Glutamatergic neuron (in vitro differentiated cells): ENCODE data around the gene FUT9. TPM values are rescaled to one million over a fixed set of nuclear protein-coding genes. Genes with fewer than 3 reads are reported as not detected.

Source experiments
- DNase-seq: peaks from one replicate; pipeline ENCODE4 v3.0.0; 2022
- H3K27ac Mint-ChIP-seq: one replicate; pipeline ENCODE4 v1.8.0; 2020; ENCODE audit warnings: mild to moderate bottlenecking, mixed read lengths, inconsistent platforms; ENCODE audit not compliant: unreplicated experiment
- H3K27me3 Mint-ChIP-seq: one replicate; pipeline ENCODE4 v1.8.0; 2020; ENCODE audit warnings: mild to moderate bottlenecking, moderate library complexity, mixed read lengths, inconsistent platforms; ENCODE audit not compliant: unreplicated experiment
- H3K36me3 Mint-ChIP-seq: one replicate; pipeline ENCODE4 v1.8.0; 2020; ENCODE audit warnings: mild to moderate bottlenecking, mixed read lengths, inconsistent platforms; ENCODE audit not compliant: unreplicated experiment
- H3K4me1 Mint-ChIP-seq: one replicate; pipeline ENCODE4 v1.8.0; 2020; ENCODE audit warnings: mild to moderate bottlenecking, low read depth, mixed read lengths, inconsistent platforms; ENCODE audit not compliant: unreplicated experiment
- H3K4me3 Mint-ChIP-seq: one replicate; pipeline ENCODE4 v1.8.0; 2020; ENCODE audit warnings: mild to moderate bottlenecking, mixed read lengths, inconsistent platforms; ENCODE audit not compliant: unreplicated experiment
- H3K9me3 Mint-ChIP-seq: one replicate; pipeline ENCODE4 v1.8.0; 2020; ENCODE audit warnings: mild to moderate bottlenecking, moderate library complexity, mixed read lengths, inconsistent platforms; ENCODE audit not compliant: unreplicated experiment
- CTCF ChIP-seq: fragments of 200-600 bp; sonication (generic); IDR thresholded peaks from one replicate; pipeline ENCODE4 v1.5.0; 2021; ENCODE audit not compliant: partially characterized antibody, unreplicated experiment
- total RNA-seq: library from RNA; stranded (reverse); fragmentation: NEBNext Ultra II Directional; extraction: Animal tissue kit (Norgen Biotek cat#: 25700); gene quantifications from one replicate; pipeline ENCODE4 v1.2.1, GENCODE V29; 2021; ENCODE audit not compliant: unreplicated experiment

Gene FUT9
- total RNA-seq, 1 donor from 2014 or later, result 0.54 TPM

GRCh38 chr6:96195272-96195671 lies 179.5 kb downstream of the FUT9 start:
- Mint-ChIP-seq H3K9me3 (peaks cover 2% of the 10 kb centered on the region), H3K36me3 (no peaks in the 10 kb centered on the region), H3K4me3 (no peak overlapping the region), H3K27ac (no peak overlapping the region), H3K4me1 (no peaks in the 10 kb centered on the region), H3K27me3 (no peaks in the 10 kb centered on the region)
- DNase-seq, result no peak
- no peak for TF ChIP-seq CTCF

DNA sequence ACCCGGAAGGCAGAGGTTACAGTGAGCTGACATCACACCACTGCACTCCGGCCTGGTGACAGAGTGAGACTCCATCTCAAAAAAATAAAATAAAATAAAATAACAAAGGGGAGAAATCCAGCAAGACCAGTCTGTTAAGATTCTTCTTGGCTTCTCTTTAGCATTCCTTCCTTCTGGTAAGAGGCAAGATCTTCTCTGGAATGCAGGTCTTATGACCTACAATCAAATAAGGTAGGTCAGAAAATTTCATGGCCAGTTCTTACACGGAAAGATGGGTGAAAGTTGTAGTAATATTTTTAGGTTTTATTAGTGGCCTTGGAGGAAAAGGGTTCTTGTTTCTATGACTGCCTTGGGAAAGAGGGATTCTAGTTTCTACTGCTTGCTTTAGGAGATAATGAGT lies 180.9 kb downstream of the FUT9 start:
- H3K27me3 Mint-ChIP-seq, result no peaks in the 10 kb centered on the region
- H3K4me3 Mint-ChIP-seq, result no peak overlapping the region
- H3K4me1 Mint-ChIP-seq, result no peaks in the 10 kb centered on the region
- H3K36me3 Mint-ChIP-seq, result no peaks in the 10 kb centered on the region
- no peak for TF ChIP-seq CTCF
- H3K9me3 Mint-ChIP-seq, result peaks cover 2% of the 10 kb centered on the region
- no peak overlapping the region for H3K27ac Mint-ChIP-seq
- DNase-seq, result no peak

- no peaks in the 10 kb centered on the region for H3K4me1 Mint-ChIP-seq
- TF ChIP-seq CTCF, result no peak
- H3K36me3 Mint-ChIP-seq, result no peaks in the 10 kb centered on the region
- H3K27ac Mint-ChIP-seq, result no peak overlapping the region
- H3K9me3 Mint-ChIP-seq, result peaks cover 2% of the 10 kb centered on the region
- no peak overlapping the region for H3K4me3 Mint-ChIP-seq
- DNase-seq, result no peak
- H3K27me3 Mint-ChIP-seq, result no peaks in the 10 kb centered on the region
Observed at GRCh38 chr6:96197241-96197640, 181.5 kb downstream of the FUT9 start.

DNA sequence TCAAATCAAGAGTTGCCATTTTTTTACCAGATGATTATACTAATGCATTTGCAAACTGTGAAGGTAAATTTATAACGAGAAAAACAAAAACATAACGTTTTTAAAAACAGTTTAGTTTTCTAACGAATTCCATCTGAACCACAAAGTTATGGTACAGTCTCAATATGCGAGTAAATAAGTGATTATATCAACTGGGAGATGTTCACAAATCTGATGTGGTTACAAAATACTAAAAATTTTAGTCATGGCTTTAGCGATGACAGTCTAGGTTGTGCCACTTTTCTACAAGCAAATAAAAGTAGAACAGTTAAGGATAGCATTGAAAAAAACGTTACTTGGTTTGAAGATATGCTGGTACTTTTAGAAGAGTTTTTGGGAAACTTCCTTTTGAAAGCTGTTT lies 186.8 kb downstream of the FUT9 start:
- Mint-ChIP-seq H3K36me3 (no peaks in the 10 kb centered on the region), H3K9me3 (no peaks in the 10 kb centered on the region), H3K27ac (no peak overlapping the region), H3K4me3 (no peak overlapping the region), H3K27me3 (no peaks in the 10 kb centered on the region), H3K4me1 (no peaks in the 10 kb centered on the region)
- TF ChIP-seq CTCF, result no peak
- DNase-seq, result no peak

DNA sequence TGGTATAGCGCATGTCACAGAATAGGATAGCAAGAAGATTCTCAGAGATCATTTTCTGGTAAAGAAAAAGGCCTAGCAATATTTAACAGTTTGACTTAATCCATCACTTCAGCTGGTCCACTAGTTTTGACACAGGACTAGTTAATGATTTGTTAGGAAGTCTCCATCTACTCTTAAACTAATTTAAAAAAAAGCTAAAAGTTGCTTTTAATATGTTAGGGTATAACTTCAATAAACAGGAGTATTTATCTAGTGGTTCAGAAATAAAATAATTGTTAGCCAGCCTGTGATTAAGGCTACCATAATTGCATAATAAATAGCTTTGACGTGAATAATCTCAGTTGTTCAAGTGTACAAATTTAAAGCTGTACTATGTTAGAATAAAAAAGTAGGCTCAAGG lies 195.6 kb downstream of the FUT9 start:
- H3K9me3 Mint-ChIP-seq, result no peaks in the 10 kb centered on the region
- H3K27me3 Mint-ChIP-seq, result no peaks in the 10 kb centered on the region
- H3K4me3 Mint-ChIP-seq, result no peak overlapping the region
- no peak overlapping the region for H3K27ac Mint-ChIP-seq
- TF ChIP-seq CTCF, result no peak
- no peaks in the 10 kb centered on the region for H3K4me1 Mint-ChIP-seq
- no peaks in the 10 kb centered on the region for H3K36me3 Mint-ChIP-seq
- DNase-seq, result no peak
